Left lobe of liver (tissue), 2 donors: ENCODE data around the gene TBCD. TPM values are rescaled to one million over a fixed set of nuclear protein-coding genes. Genes with fewer than 3 reads are reported as not detected.
A peak's percentile ranks its signal among the peaks of the same experiment; 100 is the strongest.

Experiments used
- ATAC-seq: fragments of 200-7000 bp; cut with Tn5 transposase; one replicate; pipeline ENCODE4 v1.9.1; 2020; ENCODE audit warnings: mild to moderate bottlenecking, moderate library complexity
- DNase-seq: peaks from one replicate; pipeline ENCODE4 v3.0.0-alpha.2; 2020; ENCODE audit warnings: low spot score
- total RNA-seq: library from RNA; stranded (reverse); gene quantifications from one replicate; pipeline ENCODE4 v1.2.1, GENCODE V29; 2021
- donor health status: DM: no; HTN: no; CAD: no; lungs with moderate emphysema.
- donor health status: DM: no; HTN: yes; CAD: no.

The TBCD gene
- 46.2 TPM for total RNA-seq

DNA sequence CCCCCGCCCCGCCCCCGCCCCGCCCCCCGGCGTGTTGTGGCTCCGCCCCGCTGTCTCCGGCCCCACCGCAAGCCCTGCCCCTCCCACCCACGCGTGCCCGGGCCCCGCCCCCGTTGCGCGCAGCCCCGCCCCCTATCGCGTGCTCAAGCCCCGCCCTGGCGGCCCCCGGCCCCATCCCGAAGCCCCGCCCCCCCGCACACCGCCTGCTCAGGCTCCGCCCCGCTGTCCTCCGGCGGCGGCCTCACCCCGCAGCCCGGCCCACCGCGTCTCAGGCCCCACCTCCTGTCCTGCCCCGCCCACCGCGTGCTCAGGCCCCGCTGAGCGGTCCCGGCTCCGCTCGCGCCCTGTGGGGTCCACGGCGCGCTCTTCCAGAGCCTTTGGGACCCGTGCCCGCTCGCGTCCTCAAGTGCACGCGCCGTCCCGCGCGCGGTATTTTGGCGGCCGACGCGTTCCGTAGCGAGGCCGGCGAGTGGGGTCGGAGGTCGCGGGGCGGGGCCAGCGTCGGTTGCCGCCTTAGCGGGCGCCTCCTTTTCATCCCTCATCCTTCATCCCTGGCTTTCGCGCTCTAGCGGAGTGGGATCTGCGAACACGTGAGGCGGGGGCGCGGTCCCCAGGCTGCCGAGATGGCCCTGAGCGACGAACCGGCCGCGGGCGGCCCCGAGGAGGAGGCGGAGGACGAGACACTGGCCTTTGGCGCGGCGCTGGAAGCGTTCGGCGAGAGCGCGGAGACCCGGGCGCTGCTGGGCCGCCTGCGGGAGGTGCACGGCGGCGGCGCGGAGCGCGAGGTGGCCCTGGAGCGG, at the start of gene TBCD:
TSS of gene TBCD (plus strand) at position 495 of the 800 bp plus-strand sequence. CDS start at position 624, 129 bp downstream.
- peak; percentile 90 for DNase-seq
- peak; percentile 87 for ATAC-seq

DNA sequence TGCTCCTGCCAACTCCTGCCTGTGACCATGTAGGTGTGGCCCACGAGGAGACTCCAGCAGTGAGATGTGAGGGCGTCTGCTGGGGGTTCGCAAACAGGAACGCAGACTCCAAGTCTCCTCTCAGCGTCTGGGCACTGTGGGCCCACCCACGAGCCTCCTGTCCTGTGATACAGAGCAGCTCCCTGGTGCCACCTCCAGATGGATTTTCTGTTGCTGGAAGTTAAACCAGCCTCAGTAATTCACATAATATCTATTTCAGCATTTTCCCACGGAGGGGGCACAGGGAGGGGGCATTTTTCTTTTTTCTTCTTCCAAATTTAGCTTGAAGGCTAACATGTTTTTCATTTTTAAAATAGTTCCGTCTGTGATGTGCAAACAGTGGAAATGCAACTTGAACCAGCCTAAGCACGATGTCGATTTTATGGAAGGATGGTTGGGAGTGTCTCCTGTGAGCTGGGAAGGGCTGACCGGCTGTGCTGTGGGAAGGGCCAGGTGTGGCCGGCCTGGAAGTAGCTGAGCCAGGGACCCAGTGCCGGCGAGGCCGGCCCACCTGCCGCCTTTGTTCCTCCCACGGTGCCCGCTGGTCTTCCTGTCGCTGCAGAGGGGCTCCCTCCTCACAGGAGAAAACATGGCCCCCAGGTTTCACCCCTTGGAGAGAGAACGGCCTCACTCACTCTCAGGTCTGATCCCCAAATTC, 49.5 kb upstream of the TBCD start:
- ATAC-seq (no peak), DNase-seq (no peak)

DNA sequence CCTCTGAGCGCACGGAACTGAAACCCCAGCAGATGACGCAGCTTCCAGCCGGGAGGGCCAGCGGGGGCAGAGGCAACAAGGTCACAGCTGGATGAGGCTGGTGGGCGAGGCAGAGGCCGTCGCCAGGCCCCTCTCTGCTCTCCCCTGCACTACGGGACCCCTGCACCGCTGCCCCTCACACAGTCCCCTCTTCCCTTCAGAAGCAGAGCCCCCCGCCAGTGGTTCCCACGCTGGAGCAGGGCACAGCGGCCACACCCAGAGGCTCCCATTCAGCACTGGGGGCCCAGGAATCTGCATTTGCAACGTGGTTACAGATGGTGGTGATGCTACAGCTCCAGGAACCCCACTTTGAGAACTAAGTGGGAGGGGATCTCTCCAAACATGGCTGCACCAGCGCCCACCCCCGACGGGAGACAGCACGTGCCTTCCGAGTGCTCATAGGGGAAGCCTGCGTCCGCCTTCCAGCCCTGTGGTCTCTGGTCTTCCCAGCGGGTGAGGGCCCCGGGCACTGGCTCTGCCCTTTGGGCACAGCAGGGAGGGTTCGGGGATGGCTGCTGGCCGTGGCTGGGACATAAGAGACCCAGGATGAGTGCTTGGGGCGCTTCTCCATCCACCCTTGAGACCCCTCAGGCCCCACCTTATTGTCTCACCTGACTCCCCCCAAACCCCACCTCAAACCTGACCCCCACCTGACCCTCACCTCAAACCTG, 48.7 kb upstream of the TBCD start:
- DNase-seq (no peak), ATAC-seq (no peak)

DNA sequence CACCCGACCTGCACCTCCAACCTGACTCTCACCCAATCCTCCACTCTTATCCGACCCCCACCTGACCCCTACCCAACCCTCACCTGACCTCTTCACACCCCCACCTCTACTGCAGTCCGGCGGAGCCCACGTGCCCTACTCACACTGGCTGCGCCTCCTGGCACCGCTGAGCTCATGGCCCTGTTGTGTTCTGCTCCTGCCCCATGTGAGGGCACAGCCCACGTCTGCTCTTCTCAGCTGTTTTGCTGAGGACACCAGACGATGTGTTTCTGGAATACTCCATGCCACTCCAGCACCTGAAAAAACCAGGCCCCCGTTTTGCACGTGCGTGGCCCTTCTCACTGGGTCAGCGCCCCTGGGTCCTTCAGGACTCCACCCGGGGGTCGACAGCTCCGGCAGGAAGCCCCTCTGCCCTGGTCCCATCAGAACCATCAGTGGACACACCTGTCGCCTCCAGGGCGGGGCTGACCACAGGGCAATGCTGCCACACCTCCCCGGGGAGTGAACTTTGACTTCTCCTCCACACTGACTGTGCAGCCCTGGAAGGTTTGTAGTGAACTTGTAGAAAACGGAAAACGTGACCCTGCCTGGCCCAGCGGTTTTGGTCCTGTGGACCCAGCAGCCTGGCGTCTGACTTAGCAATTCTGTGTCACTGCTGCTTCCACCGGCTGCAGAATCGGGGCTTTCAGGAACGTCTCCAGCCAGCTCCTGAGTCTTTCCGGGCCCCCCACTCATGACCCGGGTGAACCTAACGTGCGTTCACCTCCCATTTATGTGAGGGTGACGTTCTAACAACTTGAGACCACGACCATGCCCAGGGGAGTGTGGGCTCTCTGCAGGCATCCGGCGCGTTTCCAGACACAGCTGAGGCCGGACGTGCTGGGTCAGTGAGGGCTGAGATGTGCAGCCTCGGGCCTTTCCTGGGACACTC, 47.7 kb upstream of the TBCD start:
- peak; percentile 86 for DNase-seq
- ATAC-seq: peak; percentile 95

DNA sequence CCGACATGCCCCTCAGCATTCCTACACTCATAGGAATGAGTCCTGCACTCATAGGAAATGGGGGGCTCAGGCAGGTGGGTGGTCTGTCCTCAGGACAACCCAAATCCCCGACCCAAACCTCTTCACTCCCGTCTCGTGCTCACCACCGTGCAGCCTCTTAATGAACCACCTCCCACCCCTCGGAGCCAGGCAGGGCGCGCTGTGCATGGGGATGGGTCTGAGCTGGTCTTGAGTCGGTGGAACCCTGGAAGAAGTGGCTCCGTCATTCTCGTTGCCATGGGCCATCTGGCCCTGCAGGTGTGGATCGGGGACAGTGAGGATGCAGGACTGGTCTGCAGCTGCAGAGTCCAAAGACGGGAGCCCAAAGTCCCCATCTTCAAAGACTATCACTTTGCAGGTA, 47.0 kb upstream of the TBCD start:
- DNase-seq (no peak), ATAC-seq (no peak)

DNA sequence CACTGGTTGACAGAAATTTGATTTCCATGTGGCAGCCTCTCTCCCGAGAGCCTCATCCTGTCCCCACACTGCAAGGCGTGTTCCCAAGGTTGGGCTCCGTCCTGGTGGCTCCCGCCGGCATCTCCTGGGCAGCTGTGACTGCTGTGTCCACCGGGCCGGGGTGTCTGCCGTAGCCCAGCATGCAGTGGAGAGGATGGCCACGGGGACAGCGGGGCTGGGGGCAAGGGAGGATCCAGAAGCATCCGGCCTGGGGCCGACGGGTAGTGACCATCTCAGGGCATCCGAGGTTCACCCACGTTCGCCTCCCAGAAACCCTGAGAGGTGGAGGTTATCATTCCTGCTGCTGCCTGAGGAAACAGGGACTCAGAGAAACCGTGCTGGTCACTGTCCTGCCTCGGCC, 46.1 kb upstream of the TBCD start:
- DNase-seq: no peak

DNA sequence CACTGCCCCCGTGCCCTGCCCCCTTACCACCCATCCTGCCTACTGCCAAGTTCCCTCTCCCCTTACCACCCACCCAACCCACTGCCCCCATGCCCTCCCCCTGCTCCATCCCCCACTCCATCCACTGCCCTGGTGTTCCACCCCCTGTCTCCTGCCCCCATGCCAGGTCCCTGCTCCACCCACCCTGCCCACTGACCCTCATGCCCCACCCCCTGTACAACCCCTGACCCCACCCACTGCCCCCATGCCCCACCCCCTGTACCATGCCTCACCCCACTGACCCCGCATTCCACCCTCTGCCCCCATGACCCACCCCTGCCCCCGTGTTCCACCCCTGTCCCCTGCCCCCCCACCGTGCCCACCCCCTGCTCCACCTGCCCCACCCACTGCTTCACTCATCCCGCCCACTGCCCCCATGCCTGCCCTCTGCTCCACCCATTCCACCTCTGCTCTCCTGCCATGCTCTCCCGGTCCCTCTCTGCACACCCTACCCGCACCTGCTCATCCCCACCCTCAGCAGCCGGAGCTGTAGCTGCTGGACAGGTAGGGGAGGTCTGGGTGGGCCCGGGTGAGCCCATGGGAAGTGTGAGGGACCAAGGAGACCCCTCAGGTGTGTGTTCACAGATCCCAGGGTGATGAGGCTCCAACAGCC, 42.7 kb upstream of the TBCD start:
- DNase-seq (no peak), ATAC-seq (no peak)

More for the DNA sequence above, 46.1 kb upstream of the TBCD start:
- ATAC-seq: no peak

DNA sequence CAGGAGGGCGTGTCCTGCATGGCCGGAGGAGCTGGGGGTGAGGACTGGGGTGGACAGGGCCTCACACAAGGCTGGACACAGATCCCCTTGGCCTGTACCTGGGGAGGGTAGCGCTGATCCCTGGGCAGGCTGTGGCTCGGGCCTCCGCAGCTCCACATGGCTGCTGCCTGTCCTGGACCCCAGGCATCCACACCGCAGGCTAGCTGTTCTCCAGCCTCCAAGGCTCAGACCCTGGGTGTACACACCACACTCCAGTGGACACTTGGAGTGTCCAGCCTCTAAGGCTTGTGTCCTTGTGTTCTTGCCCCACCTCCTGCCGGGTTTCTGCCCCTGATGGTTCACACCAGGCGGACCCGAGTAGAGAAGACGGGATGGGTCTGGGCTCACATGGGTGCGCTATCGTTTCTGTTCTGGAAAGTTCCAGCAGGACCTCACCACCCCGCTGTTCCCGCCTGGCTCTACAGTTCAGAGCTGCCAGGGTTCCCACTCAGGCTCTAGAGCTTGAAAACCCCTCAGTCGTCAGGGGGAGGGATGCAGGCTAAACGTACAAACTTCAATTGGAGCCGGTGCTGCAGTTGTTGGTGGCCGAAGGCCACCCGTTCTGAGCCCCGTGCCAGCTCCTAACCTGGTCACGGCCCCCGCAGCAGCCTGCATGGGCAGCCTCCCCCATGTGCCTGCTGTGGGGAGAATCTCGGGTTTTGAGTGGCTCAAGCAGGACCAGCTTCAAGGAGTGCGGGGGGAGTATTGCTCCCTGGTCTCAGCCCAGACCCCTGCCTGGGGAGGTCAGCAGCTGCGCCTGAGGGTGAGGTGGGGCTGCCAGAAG, 42.0 kb upstream of the TBCD start:
- no peak for DNase-seq
- ATAC-seq: peak; percentile 10

DNA sequence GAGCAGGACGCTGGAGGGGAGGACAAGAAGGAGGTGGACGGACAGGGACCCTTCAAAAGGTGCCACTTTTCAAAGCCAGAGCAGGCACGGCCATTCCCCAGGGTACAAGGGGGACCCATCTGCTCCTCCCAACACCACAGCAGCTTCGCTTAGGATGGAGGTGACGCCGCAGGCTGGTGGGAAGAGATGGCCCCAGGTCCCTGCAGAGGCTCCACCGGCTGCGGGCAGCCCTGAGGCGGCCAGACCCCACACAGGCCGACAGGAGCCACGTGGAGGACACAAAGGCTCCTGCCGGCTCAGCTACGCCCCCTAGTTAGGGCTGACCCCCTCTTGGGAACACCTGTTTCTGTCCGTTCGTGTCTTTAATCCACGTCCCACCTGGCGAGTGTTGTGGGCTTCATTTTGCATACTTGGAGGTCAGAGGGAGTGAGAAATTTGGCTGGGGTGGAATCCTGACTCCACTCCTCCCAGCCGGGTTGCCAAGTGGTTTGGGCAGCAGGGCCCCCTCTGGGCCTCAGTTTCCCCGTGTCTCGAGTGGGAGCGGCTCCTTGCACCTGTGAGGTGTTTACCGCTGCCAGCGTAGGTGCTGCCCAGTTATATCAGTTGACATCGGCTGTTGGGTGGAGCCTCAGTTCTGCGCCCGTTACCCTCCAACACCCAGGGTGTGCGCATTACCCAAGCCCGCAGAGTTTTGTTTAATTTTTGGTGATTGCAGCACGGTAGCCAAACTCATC, 41.2 kb upstream of the TBCD start:
- no peak for ATAC-seq
- DNase-seq: no peak

DNA sequence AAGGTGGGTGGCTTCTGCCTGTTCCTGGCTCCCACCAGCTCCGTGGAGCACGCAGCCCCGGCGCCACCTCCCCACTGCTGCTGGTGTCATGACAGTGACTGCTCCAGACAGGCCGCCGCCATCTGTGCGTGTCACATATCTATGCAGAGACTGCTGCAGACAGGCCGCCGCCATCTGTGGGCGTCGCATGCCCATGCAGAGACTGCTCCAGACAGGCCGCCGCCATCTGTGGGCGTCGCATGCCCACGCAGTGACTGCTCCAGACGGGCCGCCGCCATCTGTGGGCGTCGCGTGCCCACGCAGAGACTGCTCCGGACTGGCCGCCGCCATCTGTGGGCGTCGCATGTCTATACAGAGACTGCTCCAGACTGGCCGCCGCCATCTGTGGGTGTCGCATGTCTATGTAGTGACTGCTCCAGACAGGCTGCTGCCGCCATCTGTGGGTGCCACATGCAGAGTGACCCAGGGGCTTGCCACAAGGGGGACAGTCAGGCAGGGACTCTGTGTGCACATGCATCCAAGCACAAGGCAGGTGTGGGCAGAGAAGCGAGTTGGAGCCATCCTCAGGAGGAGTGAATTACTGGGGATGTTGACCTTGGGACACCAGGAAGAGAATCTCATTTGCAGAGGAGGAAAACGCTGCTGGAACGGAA, 38.7 kb upstream of the TBCD start:
- ATAC-seq (no peak), DNase-seq (no peak)

DNA sequence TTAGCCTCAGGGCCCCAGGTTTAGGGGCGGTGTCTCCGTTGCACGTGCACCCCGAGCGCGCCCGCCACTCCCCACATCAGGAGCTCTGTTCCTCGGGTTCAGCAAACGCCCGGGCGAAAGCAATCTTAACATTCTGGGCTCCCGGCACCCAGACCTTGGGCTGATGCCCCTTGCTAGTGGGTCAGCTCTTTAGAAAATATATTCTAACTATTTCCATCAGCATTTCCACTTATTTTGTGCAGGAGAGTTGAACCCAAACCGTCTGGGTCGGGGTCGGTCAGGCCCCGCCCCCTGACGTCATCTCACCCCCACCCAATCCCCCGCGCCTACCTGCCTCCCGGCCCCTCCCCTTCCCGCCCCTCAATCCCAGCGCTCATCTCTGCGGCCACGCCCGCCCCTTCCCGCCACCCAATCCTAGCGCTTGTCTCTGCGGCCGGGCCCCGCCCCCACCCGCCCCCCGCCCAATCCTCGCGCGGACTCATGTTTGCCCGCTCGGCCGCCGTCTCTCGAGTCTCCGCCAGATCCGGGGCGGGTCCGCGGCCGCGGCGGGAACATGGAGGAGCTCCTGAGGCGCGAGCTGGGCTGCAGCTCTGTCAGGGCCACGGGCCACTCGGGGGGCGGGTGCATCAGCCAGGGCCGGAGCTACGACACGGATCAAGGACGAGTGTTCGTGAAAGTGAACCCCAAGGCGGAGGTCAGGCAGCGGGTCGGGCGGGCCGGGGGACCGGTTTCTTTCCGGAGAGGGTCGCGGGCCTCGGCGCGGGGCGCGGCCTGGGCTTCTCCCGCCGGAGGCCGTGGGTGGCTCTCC, 35.5 kb upstream of the TBCD start, which contains the start of gene FN3KRP:
TSS of gene FN3KRP (plus strand) at position 504 of the 808 bp plus-strand sequence. CDS start at position 554, 50 bp downstream.
- ATAC-seq: peak; percentile 86
- peak; percentile 90 for DNase-seq

DNA sequence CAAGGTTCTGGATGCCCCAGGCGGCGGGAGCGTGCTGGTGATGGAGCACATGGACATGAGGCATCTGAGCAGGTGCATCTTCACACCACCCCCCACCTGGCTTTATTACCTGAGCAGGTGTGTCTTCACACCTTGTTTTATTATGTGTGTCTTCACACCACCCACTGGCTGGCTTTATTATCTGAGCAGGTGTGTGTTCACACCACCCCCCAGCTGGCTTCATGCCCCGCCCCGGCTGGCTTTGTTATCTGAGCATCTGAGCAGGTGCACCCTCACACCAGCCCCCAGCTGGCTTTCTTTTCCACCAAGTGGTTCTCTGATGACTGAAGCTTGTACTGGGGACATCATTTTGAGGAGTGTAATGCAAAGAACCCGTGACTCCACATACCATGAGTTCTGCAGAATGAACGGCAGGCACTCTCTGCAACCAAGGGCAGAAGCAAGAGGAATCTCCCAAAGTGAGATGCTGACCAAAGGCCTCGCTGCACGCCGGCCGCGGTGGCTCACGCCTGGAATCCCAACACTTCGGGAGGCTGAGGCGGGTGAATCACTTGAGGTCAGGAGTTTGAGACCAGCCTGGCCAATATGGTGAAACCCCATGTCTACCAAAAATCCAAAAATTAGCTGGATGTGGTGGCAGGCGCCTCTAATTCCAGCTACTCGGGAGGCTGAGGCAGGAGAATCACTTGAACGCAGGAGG, 32.7 kb upstream of the TBCD start:
- ATAC-seq (no peak), DNase-seq (no peak)

DNA sequence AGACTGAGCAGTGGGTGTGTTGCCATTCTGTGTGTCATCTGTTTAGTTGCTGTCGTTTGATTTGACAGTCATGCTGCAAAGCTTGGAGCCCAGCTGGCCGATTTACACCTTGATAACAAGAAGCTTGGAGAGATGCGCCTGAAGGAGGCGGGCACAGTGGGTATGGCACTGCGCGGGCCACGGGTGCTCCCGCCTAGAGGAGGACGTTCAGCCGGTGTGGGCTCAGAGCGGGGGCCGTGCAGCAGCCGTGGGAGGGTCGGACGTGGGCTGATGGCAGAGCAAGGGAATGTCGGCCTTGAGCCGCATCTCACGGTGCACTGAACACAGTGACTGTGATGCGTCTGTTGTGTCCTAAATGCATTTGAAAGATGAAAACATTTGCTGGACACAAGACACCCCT, 31.7 kb upstream of the TBCD start:
- DNase-seq: no peak
- no peak for ATAC-seq

DNA sequence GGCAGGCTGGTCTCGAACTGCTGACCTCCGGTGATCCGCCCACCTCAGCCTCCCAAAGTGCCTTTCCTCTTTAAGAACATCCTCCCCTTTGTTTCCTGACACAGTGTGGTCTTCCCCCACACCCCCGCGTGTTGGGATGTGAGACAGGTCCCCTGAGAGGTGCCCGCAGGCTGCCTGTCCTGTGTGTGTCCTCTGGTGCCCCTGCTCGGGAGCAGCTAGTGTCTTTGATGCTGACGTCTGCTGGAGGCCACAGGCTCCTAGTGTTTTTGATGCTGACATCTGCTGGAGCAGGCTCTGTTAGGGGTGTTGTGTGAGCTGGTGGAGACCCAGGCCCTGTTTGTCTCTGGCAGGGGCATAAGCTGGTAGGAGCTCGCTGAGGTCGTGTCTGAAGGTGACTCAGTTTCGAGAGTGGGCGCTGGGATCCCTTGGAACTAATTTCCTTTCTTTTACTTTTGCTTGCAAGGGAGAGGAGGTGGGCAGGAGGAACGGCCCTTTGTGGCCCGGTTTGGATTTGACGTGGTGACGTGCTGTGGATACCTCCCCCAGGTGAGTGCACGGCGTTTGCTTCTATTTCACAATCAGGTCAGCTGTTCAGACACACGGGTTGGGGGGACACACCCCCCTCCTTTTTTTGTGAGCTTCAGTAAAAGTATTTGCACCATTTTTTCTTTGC, 29.4 kb upstream of the TBCD start:
- DNase-seq: no peak

DNA sequence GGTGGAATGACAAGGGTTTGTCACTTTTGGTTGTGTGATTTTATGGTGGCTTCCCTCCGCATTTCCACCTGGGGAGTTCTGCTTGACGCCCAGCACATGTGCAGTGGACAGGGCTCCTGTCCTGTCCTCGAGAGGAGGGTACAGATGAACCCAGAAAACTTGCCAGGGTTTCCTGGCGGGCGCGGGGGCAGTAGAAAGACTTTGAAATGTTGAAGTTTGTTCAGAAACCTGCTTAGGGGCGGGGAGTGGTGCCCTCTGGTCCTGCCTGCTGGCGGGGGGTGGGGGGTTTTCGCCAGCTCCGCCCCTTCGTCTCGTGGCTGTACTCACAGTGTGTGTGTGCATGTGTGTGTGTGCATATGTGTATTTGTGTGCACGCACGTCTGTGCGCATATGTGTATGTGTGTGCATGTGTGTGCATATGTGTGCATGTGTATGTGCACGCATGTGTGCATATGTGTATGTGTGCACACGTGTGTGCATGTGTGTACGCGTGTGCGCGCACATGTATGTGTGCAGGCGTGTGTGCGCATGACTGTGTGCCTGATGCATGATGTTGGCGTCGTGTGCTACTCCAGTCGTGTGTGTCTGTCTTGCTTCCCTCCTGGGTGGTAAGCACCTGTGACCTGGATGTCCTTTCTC, 28.6 kb upstream of the TBCD start:
- peak; percentile 56 for ATAC-seq
- no peak for DNase-seq

More for the DNA sequence above, 29.4 kb upstream of the TBCD start:
- ATAC-seq: peak; percentile 33
